Peyer's patch (tissue), 4 donors: Measurements from ENCODE around the gene ANO7.

Experiments used
- POLR2A ChIP-seq, 2 donors: fragments of 450-650 bp; IDR thresholded peaks; one replicate each; pipeline ENCODE4 v1.5.1; 2017; ENCODE audit warnings: antibody characterized with exemption in 2 of 2, mild to moderate bottlenecking in 2 of 2, moderate library complexity in 2 of 2
- TF ChIP-seq, protein P1 (sequence below), 6 experiments: fragments of 450-650 bp in 4 of 6; fragments of 200-600 bp in 2 of 6; sonication (generic) in 1 of 6; IDR thresholded peaks; one replicate each; pipeline ENCODE4 v1.5.1; 2017 to 2019; ENCODE audit warnings: antibody characterized with exemption in 6 of 6, mild to moderate bottlenecking in 3 of 6, moderate library complexity in 1 of 6

- TF ChIP-seq, protein P1, sequence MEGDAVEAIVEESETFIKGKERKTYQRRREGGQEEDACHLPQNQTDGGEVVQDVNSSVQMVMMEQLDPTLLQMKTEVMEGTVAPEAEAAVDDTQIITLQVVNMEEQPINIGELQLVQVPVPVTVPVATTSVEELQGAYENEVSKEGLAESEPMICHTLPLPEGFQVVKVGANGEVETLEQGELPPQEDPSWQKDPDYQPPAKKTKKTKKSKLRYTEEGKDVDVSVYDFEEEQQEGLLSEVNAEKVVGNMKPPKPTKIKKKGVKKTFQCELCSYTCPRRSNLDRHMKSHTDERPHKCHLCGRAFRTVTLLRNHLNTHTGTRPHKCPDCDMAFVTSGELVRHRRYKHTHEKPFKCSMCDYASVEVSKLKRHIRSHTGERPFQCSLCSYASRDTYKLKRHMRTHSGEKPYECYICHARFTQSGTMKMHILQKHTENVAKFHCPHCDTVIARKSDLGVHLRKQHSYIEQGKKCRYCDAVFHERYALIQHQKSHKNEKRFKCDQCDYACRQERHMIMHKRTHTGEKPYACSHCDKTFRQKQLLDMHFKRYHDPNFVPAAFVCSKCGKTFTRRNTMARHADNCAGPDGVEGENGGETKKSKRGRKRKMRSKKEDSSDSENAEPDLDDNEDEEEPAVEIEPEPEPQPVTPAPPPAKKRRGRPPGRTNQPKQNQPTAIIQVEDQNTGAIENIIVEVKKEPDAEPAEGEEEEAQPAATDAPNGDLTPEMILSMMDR (IDR thresholded peaks at IDR 0.05), result no peak
- no peak for TF ChIP-seq POLR2A (IDR thresholded peaks at IDR 0.05)
Observed at GRCh38 chr2:241228860-241229516, 40.5 kb downstream of the ANO7 start.
